GM19025 (cell line): ENCODE measurements around the gene SRRT.

Experiments used
- ATAC-seq: cut with Tn5 transposase; IDR thresholded peaks from one replicate; pipeline ENCODE4 v1.9.1; 2021; ENCODE audit warnings: mild to moderate bottlenecking, low read depth, moderate library complexity; ENCODE audit not compliant: unreplicated experiment

SRRT gene

GRCh38 chr7:100874577-100875355 is at the start of gene SRRT:
TSS of gene SRRT (plus strand) at chr7:100875103. CDS start at chr7:100875591, 488 bp downstream.
- ATAC-seq, result peak; percentile 86

- no peak for ATAC-seq
These were observed 49.7 kb upstream of the SRRT start for GRCh38 chr7:100825215-100825671.

GRCh38 chr7:100825751-100826513 is 49.0 kb upstream of the SRRT start:
- ATAC-seq, result no peak

- no peak for ATAC-seq
These were observed 48.2 kb upstream of the SRRT start for GRCh38 chr7:100826514-100827329.

GRCh38 chr7:100827330-100828226 is 47.3 kb upstream of the SRRT start, which contains the start of gene EPHB4:
TSS of gene EPHB4 (minus strand) at chr7:100827523. CDS start at chr7:100827030, 493 bp downstream.
- ATAC-seq, result no peak

GRCh38 chr7:100829150-100829716 is 45.7 kb upstream of the SRRT start:
- no peak for ATAC-seq

- ATAC-seq, result no peak
These were observed 44.5 kb upstream of the SRRT start for GRCh38 chr7:100830396-100830795.

- ATAC-seq, result no peak
These were observed 42.6 kb upstream of the SRRT start for GRCh38 chr7:100832281-100832633.

- ATAC-seq, result no peak
These were observed 38.7 kb upstream of the SRRT start for GRCh38 chr7:100835903-100836811.

GRCh38 chr7:100836812-100837098 is 38.1 kb upstream of the SRRT start:
- ATAC-seq, result no peak

GRCh38 chr7:100837099-100837836 is 37.6 kb upstream of the SRRT start:
- peak; percentile 86 for ATAC-seq

GRCh38 chr7:100839361-100839760 is 35.5 kb upstream of the SRRT start:
- ATAC-seq, result no peak

GRCh38 chr7:100840470-100841100 is 34.3 kb upstream of the SRRT start:
- no peak for ATAC-seq

- no peak for ATAC-seq
These were observed 27.5 kb upstream of the SRRT start for GRCh38 chr7:100847360-100847759.

GRCh38 chr7:100852048-100852872 is 22.6 kb upstream of the SRRT start, which contains the start of gene SLC12A9:
TSS of gene SLC12A9 (plus strand) at chr7:100852713. CDS start at chr7:100854198, 1,485 bp downstream.
- ATAC-seq, result peak; percentile 96

- no peak for ATAC-seq
These were observed 20.6 kb upstream of the SRRT start for GRCh38 chr7:100854146-100854895.
